GM23338 (cell line): ENCODE data around the gene SOX10. TPM values are rescaled to one million over a fixed set of nuclear protein-coding genes. Genes with fewer than 3 reads are reported as not detected.
"Not testable (repeated sequence)": the region's sequence is repeated elsewhere in the genome, so short reads cannot be mapped to it uniquely, and the experiment has no call there.

Source experiments
- ATAC-seq: fragments of 200-7000 bp; cut with Tn5 transposase; 3 replicates; pipeline ENCODE4 v1.9.1; 2020
- DNase-seq: peaks from one replicate; pipeline ENCODE4 v3.0.0-alpha.2; 2015; ENCODE audit warnings: low spot score
- H2AFZ ChIP-seq: fragments of 200-600 bp; sonication (generic); 2 replicates; pipeline ENCODE4 v1.8.0; 2016; ENCODE audit warnings: antibody characterized with exemption, mild to moderate bottlenecking, moderate library complexity
- H3F3A ChIP-seq: fragments of 200-600 bp; sonication (generic); replicated peaks from 2 replicates; pipeline ENCODE4 v1.8.0; 2017; ENCODE audit warnings: antibody characterized with exemption, mixed run types, low read depth
- H3K27ac ChIP-seq: fragments of 200-600 bp; sonication (generic); 2 replicates; pipeline ENCODE4 v1.6.1; 2016; ENCODE audit warnings: low read depth
- H3K27me3 ChIP-seq: fragments of 200-600 bp; sonication (generic); 2 replicates; pipeline ENCODE4 v1.8.0; 2016; ENCODE audit warnings: mild to moderate bottlenecking, mixed run types, moderate library complexity; ENCODE audit not compliant: insufficient read depth
- H3K36me3 ChIP-seq: fragments of 200-600 bp; sonication (generic); 2 replicates; pipeline ENCODE4 v1.8.0; 2016; ENCODE audit warnings: mild to moderate bottlenecking; ENCODE audit not compliant: insufficient read depth
- H3K4me1 ChIP-seq: fragments of 200-600 bp; sonication (generic); 2 replicates; pipeline ENCODE4 v1.8.0; 2016; ENCODE audit warnings: mild to moderate bottlenecking, moderate library complexity; ENCODE audit not compliant: insufficient read depth
- H3K4me2 ChIP-seq: fragments of 200-600 bp; sonication (generic); 2 replicates; pipeline ENCODE4 v1.7.1; 2017; ENCODE audit warnings: mixed run types
- H3K4me3 ChIP-seq: fragments of 200-600 bp; sonication (generic); 2 replicates; pipeline ENCODE4 v1.6.1; 2016; ENCODE audit warnings: mixed run types
- H3K79me2 ChIP-seq: fragments of 200-600 bp; sonication (generic); replicated peaks from 2 replicates; pipeline ENCODE4 v1.8.0; 2017; ENCODE audit warnings: mild to moderate bottlenecking; ENCODE audit not compliant: insufficient read depth
- H3K9me2 ChIP-seq: fragments of 200-600 bp; sonication (generic); 2 replicates; pipeline ENCODE4 v1.8.0; 2017; ENCODE audit not compliant: insufficient read depth
- H4K20me1 ChIP-seq: fragments of 200-600 bp; sonication (generic); replicated peaks from 2 replicates; pipeline ENCODE4 v1.8.0; 2017; ENCODE audit warnings: mild to moderate bottlenecking; ENCODE audit not compliant: insufficient read depth
- H3K27ac Mint-ChIP-seq: 2 replicates; pipeline ENCODE4 v1.8.0; 2020; ENCODE audit warnings: inconsistent platforms, mild to moderate bottlenecking, moderate library complexity, mixed read lengths
- H3K27me3 Mint-ChIP-seq: 3 replicates; pipeline ENCODE4 v1.8.0; 2022; ENCODE audit warnings: low read depth, mild to moderate bottlenecking, moderate library complexity, mixed read lengths, inconsistent platforms; ENCODE audit not compliant: insufficient read depth, poor library complexity
- H3K36me3 Mint-ChIP-seq: 3 replicates; pipeline ENCODE4 v1.8.0; 2021; ENCODE audit warnings: low read depth, mild to moderate bottlenecking, inconsistent platforms, moderate library complexity, mixed read lengths
- H3K4me1 Mint-ChIP-seq: 3 replicates; pipeline ENCODE4 v1.8.0; 2020; ENCODE audit warnings: mild to moderate bottlenecking, inconsistent platforms, mixed read lengths
- H3K4me3 Mint-ChIP-seq: 3 replicates; pipeline ENCODE4 v1.8.0; 2021; ENCODE audit warnings: moderate library complexity, mild to moderate bottlenecking, inconsistent platforms, mixed read lengths
- H3K9me3 Mint-ChIP-seq: 3 replicates; pipeline ENCODE4 v1.8.0; 2020; ENCODE audit warnings: moderate library complexity, mild to moderate bottlenecking, inconsistent platforms, mixed read lengths
- NANOG ChIP-seq: IDR thresholded peaks from 2 replicates; pipeline ENCODE4 v1.6.1; 2016; ENCODE audit warnings: antibody characterized with exemption, borderline replicate concordance
- polyA plus RNA-seq: library from polyadenylated mRNA; unstranded; fragments of >200 nt; fragmentation: Nextera tagmentation; extraction: Ambion mirVana; gene quantifications from 2 replicates; pipeline ENCODE4 v1.2.1, GENCODE V29; 2016
- total RNA-seq: library from RNA; depleted of rRNA; stranded (reverse); fragments of >200 nt; shearing (Covaris generic); gene quantifications from 2 replicates; pipeline ENCODE4 v1.2.3, GENCODE V29; 2014
- TF ChIP-seq, protein P1 (sequence below): fragments of 250-450 bp; sonication (Bioruptor Pico); IDR thresholded peaks from 2 replicates; pipeline ENCODE4 v1.5.0; 2020; ENCODE audit warnings: mild to moderate bottlenecking, moderate library complexity
- TF ChIP-seq, protein P2 (sequence below), 2 experiments: fragments of 200-600 bp in 1 of 2; sonication (generic) in 1 of 2; conservative IDR thresholded peaks; 2 replicates each; pipeline versions ENCODE4 v1.5.1 to v1.6.1; 2016 to 2017; ENCODE audit warnings: antibody characterized with exemption in 2 of 2, low read depth in 2 of 2, mild to moderate bottlenecking in 2 of 2, moderate library complexity in 1 of 2

The SOX10 gene
- total and polyA plus RNA-seq, 2 experiments from 2014 or later = 1.1 to 2.1 TPM

DNA sequence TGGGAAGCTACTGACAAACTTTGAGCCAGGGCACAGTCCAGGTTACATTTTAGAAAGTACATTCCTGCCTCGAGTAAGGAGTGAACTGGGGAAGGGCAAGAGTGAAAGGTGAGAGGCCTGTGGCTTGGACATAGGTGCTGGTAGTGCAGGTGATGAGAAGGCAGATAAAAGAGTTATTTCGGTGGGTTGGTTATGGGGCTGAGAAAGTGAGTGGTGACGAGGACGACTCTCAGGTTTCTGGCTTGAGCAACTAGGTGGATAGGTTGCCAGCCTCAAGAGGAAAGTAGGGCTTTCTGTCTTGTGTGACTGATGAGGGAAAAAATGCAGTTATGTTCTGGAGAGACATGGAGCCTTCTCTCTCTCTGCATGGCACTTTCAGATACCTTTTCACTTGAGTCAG, 27.1 kb downstream of the SOX10 start (continued):
- TF ChIP-seq, protein P1, sequence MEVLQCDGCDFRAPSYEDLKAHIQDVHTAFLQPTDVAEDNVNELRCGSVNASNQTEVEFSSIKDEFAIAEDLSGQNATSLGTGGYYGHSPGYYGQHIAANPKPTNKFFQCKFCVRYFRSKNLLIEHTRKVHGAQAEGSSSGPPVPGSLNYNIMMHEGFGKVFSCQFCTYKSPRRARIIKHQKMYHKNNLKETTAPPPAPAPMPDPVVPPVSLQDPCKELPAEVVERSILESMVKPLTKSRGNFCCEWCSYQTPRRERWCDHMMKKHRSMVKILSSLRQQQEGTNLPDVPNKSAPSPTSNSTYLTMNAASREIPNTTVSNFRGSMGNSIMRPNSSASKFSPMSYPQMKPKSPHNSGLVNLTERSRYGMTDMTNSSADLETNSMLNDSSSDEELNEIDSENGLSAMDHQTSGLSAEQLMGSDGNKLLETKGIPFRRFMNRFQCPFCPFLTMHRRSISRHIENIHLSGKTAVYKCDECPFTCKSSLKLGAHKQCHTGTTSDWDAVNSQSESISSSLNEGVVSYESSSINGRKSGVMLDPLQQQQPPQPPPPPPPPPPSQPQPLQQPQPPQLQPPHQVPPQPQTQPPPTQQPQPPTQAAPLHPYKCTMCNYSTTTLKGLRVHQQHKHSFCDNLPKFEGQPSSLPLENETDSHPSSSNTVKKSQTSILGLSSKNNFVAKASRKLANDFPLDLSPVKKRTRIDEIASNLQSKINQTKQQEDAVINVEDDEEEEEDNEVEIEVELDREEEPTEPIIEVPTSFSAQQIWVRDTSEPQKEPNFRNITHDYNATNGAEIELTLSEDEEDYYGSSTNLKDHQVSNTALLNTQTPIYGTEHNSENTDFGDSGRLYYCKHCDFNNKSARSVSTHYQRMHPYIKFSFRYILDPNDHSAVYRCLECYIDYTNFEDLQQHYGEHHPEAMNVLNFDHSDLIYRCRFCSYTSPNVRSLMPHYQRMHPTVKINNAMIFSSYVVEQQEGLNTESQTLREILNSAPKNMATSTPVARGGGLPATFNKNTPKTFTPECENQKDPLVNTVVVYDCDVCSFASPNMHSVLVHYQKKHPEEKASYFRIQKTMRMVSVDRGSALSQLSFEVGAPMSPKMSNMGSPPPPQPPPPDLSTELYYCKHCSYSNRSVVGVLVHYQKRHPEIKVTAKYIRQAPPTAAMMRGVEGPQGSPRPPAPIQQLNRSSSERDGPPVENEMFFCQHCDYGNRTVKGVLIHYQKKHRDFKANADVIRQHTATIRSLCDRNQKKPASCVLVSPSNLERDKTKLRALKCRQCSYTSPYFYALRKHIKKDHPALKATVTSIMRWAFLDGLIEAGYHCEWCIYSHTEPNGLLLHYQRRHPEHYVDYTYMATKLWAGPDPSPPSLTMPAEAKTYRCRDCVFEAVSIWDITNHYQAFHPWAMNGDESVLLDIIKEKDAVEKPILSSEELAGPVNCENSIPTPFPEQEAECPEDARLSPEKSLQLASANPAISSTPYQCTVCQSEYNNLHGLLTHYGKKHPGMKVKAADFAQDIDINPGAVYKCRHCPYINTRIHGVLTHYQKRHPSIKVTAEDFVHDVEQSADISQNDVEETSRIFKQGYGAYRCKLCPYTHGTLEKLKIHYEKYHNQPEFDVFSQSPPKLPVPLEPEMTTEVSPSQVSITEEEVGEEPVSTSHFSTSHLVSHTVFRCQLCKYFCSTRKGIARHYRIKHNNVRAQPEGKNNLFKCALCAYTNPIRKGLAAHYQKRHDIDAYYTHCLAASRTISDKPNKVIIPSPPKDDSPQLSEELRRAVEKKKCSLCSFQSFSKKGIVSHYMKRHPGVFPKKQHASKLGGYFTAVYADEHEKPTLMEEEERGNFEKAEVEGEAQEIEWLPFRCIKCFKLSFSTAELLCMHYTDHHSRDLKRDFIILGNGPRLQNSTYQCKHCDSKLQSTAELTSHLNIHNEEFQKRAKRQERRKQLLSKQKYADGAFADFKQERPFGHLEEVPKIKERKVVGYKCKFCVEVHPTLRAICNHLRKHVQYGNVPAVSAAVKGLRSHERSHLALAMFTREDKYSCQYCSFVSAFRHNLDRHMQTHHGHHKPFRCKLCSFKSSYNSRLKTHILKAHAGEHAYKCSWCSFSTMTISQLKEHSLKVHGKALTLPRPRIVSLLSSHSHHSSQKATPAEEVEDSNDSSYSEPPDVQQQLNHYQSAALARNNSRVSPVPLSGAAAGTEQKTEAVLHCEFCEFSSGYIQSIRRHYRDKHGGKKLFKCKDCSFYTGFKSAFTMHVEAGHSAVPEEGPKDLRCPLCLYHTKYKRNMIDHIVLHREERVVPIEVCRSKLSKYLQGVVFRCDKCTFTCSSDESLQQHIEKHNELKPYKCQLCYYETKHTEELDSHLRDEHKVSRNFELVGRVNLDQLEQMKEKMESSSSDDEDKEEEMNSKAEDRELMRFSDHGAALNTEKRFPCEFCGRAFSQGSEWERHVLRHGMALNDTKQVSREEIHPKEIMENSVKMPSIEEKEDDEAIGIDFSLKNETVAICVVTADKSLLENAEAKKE (CRISPR knock-in tag) = no peak
- TF ChIP-seq, protein P2, sequence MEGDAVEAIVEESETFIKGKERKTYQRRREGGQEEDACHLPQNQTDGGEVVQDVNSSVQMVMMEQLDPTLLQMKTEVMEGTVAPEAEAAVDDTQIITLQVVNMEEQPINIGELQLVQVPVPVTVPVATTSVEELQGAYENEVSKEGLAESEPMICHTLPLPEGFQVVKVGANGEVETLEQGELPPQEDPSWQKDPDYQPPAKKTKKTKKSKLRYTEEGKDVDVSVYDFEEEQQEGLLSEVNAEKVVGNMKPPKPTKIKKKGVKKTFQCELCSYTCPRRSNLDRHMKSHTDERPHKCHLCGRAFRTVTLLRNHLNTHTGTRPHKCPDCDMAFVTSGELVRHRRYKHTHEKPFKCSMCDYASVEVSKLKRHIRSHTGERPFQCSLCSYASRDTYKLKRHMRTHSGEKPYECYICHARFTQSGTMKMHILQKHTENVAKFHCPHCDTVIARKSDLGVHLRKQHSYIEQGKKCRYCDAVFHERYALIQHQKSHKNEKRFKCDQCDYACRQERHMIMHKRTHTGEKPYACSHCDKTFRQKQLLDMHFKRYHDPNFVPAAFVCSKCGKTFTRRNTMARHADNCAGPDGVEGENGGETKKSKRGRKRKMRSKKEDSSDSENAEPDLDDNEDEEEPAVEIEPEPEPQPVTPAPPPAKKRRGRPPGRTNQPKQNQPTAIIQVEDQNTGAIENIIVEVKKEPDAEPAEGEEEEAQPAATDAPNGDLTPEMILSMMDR (conservative IDR thresholded peaks at IDR 0.05; ENCODE audit: low read depth in 2 of 2) = no peak
- no peak for TF ChIP-seq NANOG

DNA sequence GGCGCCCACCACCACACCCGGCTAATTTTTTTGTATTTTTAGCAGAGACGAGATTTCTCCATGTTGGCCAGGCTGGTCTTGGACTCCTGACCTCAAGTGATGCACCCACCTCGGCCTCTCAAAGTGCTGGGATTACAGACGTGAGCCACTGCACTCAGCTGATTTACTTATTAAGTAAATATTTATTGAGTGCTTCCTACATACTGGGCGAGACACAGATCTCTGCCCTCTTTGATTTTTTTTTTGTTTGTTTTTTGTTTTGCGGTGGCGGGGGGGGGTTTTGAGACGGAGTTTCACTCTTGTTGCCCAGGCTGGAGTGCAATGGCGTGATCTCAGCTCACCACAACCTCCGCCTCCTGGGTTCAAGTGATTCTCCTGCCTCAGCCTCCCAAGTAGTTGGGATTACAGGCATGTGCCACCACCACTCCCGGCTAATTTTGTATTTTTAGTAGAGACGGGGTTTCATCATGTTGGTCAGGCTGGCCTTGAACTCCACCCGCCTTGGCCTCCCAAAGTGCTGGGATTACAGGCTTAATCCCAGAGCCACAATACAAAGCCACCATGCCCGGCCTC, 28.4 kb downstream of the SOX10 start:
- H3K4me1 Mint-ChIP-seq = peaks cover 15% of the 10 kb centered on the region
- peaks cover 42% of the 10 kb centered on the region for H3K36me3 Mint-ChIP-seq
- not testable (repeated sequence) for H2AFZ ChIP-seq, H3K27ac ChIP-seq, H4K20me1 ChIP-seq, H3K4me3 ChIP-seq, H3K9me3 Mint-ChIP-seq, DNase-seq, H3K4me3 Mint-ChIP-seq, H3F3A ChIP-seq, H3K9me2 ChIP-seq, ATAC-seq, H3K4me2 ChIP-seq, H3K27ac Mint-ChIP-seq
- Histone ChIP-seq H3K27me3 (peaks cover 13% of the 10 kb centered on the region), H3K36me3 (peaks cover 20% of the 10 kb centered on the region), H3K79me2 (peaks cover 35% of the 10 kb centered on the region), H3K4me1 (peaks cover 14% of the 10 kb centered on the region)
- peaks cover 22% of the 10 kb centered on the region for H3K27me3 Mint-ChIP-seq
